Renal pelvis (tissue), 4 donors: ENCODE measurements around the gene MTHFD1. TPM values are rescaled to one million over a fixed set of nuclear protein-coding genes. Genes with fewer than 3 reads are reported as not detected.
A peak's percentile ranks its signal among the peaks of the same experiment; 100 is the strongest.

Source experiments
- DNase-seq: peaks from one replicate; pipeline ENCODE4 v3.0.0-alpha.2; 2013
- polyA plus RNA-seq, 3 donors: library from polyadenylated mRNA; unstranded; fragments of 120-200 nt; gene quantifications; one replicate each; pipeline ENCODE4 v1.2.1, GENCODE V29; 2013; ENCODE audit not compliant: insufficient read length in 3 of 3

The MTHFD1 gene
- polyA plus RNA-seq, 3 donors, result 75.8 to 94.0 (median 93.8) TPM

GRCh38 chr14:64478634-64479250 lies 90.6 kb downstream of the MTHFD1 start:
- DNase-seq, result no peak

- no peak for DNase-seq
Measured at GRCh38 chr14:64488590-64489099, 100.5 kb downstream of the MTHFD1 start.

GRCh38 chr14:64491637-64492036 lies 103.5 kb downstream of the MTHFD1 start:
- no peak for DNase-seq

DNA sequence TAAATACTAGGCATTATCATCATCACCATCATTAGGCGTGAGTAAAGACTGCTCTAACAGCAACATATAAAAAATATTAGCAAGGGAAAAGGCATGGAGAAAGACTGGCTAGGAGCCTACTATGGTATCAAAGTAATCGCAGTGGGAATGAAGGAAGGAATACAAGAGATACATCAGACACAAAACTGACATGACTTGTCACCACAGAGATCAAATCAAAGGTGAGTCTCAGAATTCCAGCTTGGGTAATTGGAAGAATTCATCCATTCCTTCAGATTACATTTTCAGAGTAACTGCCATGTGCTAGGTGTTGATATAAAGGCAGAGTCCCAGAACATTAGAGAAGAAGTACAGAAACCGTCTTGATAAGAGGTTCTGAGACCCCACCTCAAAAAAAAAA lies 105.3 kb downstream of the MTHFD1 start:
- no peak for DNase-seq

DNA sequence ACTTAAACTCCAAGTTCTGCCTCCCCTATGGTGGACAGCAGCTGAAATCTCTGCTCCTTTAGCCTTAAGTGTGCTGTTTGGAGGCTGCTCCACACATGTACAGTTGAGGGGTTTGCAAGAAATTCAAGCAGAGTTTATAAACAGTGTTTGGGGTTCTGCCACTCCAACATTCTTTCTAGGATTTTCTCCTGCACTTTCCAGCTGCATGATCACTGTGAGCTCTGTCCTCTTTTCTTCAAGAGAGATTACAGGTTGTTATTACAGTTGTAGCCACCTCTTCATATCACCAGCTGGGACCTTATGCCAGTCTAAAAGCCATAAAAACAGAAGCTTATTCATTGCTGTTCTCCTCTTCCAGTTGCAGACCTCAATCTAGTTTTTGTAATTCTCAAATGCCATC lies 107.1 kb downstream of the MTHFD1 start:
- no peak for DNase-seq

GRCh38 chr14:64496764-64497163 lies 108.6 kb downstream of the MTHFD1 start:
- no peak for DNase-seq

GRCh38 chr14:64500088-64500487 lies 111.9 kb downstream of the MTHFD1 start:
- DNase-seq, result no peak

GRCh38 chr14:64501411-64502171 lies 113.4 kb downstream of the MTHFD1 start:
- peak; percentile 74 for DNase-seq

GRCh38 chr14:64502456-64502855 lies 114.3 kb downstream of the MTHFD1 start:
- DNase-seq, result no peak

GRCh38 chr14:64502887-64503433 lies 114.8 kb downstream of the MTHFD1 start:
- peak; percentile 37 for DNase-seq

GRCh38 chr14:64503434-64504309 lies 115.5 kb downstream of the MTHFD1 start, which contains the start of gene ZBTB25:
Gene ZBTB25, minus strand, starts transcription at chr14:64503838. Its CDS starts 13,305 bp downstream, at chr14:64490533.
- DNase-seq, result peak; percentile 91

DNA sequence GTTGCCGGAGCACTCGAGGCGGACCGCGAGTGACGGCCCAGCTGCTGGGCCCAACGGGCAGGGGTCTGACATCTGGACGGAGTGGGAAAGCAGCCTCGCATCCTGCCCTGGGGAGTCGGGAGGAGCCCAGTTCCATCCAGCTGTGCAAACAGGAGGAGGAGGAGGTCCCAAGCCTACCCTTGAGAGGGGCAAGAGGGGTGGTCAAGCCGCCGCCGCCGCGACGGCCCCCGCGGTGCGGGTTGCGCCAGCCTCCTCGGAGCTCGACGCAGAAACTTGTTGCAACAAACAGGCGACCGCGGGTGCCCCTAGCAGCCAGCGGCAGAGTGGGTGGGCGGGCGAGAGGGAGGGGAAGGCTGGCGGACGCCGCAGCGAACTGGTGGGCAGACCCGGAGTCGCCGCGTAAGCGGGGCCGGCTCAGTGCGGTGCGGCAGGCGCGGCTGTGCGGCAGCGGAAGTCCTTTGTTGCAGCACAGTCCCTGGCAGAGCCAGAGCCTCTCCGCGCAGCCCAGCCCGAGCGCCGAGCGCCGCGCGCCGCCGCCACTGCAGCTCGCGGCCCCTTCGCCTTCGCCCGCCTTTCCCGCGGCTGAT lies 116.2 kb downstream of the MTHFD1 start, which contains the start of gene ZBTB1:
TSS of gene ZBTB1 (plus strand) at position 461 of the 587 bp plus-strand sequence. CDS start 16,735 bp downstream, outside the sequence.
- DNase-seq, result peak; percentile 80

DNA sequence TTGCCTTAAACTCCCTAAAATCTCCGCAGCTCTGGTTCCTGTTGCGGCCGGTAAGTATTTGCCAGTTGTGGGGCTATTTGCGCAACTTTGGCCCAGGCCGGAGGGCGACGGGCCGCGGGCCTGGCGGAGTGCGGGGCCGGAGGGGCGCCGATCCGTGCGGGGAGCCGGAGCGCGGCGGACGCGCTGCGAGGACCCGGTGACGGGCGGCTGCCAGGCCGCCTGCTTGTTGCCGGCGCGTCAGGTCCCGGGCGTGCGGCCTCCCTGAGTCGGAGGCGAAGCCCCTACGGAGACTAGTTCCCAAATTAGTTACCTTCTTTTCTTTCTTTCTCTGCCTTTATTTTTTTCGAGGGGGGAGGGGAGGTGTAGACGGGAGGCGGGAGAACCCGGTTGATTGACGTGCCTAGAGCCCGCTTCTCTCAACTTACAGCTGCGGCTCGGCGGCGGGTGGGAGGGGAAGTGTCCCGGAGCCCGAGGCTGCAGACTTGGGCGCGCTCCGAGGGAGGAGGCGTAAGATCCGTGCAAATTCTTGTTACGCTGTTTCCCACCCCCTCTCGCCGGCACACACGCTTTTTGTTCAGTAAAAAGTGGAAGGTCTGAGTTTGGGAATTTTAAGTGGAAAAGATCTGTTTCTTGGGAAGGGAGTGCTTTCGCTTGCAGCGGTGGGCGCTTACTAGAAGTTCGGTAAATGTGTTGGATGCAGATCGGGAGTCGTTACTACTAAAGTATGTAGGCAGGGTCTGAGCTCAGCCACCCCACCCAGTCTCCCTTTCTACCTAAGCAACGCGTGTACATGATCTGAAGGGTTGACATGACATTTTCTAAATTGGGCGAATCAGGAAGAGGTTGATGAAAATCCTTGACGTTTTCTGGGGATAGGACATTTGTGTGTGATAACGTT lies 117.0 kb downstream of the MTHFD1 start:
- peak; percentile 91 for DNase-seq

GRCh38 chr14:64506721-64507120 lies 118.6 kb downstream of the MTHFD1 start:
- no peak for DNase-seq

GRCh38 chr14:64507376-64508156 lies 119.4 kb downstream of the MTHFD1 start:
- DNase-seq, result no peak

DNA sequence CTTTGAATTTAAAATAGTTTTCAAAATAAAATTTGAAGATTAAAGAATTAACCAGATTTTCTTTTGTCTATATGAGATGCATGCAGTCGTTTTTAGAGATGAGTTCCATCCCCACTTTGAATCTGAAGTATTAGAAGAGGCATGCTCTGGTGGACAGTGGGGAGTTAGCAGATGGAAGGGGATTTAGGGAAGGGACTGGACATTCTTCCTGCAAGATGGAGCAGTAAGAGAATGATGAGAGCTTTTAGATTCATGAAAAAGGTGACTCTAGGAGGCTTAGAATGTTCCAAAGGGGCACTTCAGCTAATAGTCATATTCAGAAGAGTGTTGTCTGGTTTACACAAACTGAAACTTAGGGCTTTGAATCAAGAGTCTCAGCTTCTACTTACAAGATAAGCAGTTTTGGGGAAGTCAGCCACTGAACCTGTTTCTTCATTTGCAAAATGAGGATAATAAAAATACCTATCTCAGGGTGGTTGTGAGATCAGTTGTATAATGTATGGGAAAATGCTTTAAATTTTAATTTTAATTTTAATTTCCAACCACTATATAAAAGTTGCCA lies 120.1 kb downstream of the MTHFD1 start:
- DNase-seq, result no peak

GRCh38 chr14:64509036-64509435 lies 120.9 kb downstream of the MTHFD1 start:
- DNase-seq, result no peak
